WTC11 (cell line): Measurements from ENCODE around the gene RPTN. TPM values are rescaled to one million over a fixed set of nuclear protein-coding genes. Genes with fewer than 3 reads are reported as not detected.

Source experiments
- ATAC-seq: fragments of 200-7000 bp; cut with Tn5 transposase; 2 replicates; pipeline ENCODE4 v1.10.0; 2021; ENCODE audit warnings: mild to moderate bottlenecking, moderate library complexity
- CTCF ChIA-PET: fragments of 300-600 bp; sonication (Branson Sonifier 250); formaldehyde crosslinking; loops from one replicate; lab custom pipeline; 2021; ENCODE audit warnings: antibody characterized with exemption; lab: Charles Lee
- POLR2A ChIA-PET: fragments of 350-600 bp; sonication (Branson Sonifier 250); formaldehyde crosslinking; loops from one replicate; lab custom pipeline; 2021; ENCODE audit warnings: antibody characterized with exemption; lab: Charles Lee
- DNase-seq: peaks from one replicate; pipeline ENCODE4 v3.0.0; 2021; ENCODE audit warnings: low spot score
- H3K27ac Mint-ChIP-seq: 2 replicates; pipeline ENCODE4 v1.8.0; 2021; ENCODE audit warnings: mixed read lengths
- H3K27me3 Mint-ChIP-seq: 2 replicates; pipeline ENCODE4 v1.8.0; 2021; ENCODE audit warnings: low read depth, mild to moderate bottlenecking, moderate library complexity, mixed read lengths
- H3K36me3 Mint-ChIP-seq: 2 replicates; pipeline ENCODE4 v1.8.0; 2021; ENCODE audit warnings: mixed read lengths
- H3K4me1 Mint-ChIP-seq: 2 replicates; pipeline ENCODE4 v1.8.0; 2022; ENCODE audit warnings: mixed read lengths
- H3K4me3 Mint-ChIP-seq: 2 replicates; pipeline ENCODE4 v1.8.0; 2021; ENCODE audit warnings: mild to moderate bottlenecking, moderate library complexity, mixed read lengths
- H3K9me3 Mint-ChIP-seq: 2 replicates; pipeline ENCODE4 v1.8.0; 2021; ENCODE audit warnings: mixed read lengths
- CREB1 ChIP-seq: sonication (generic); formaldehyde crosslinking; IDR thresholded peaks from 2 replicates; pipeline ENCODE4 v1.8.0; 2023; ENCODE audit warnings: mild to moderate bottlenecking, missing genetic modification reagents
- FOXJ3 ChIP-seq: sonication (generic); formaldehyde crosslinking; IDR thresholded peaks from 2 replicates; pipeline ENCODE4 v1.9.0; 2021; ENCODE audit warnings: missing genetic modification reagents, mild to moderate bottlenecking, borderline replicate concordance
- GRHL2 ChIP-seq: fragments of 250-450 bp; sonication (Bioruptor Pico); IDR thresholded peaks from 2 replicates; pipeline ENCODE4 v1.8.0; 2022; ENCODE audit warnings: mild to moderate bottlenecking, moderate library complexity; ENCODE audit not compliant: insufficient replicate concordance, severe bottlenecking
- NR3C1 ChIP-seq: sonication (generic); formaldehyde crosslinking; conservative IDR thresholded peaks from 2 replicates; pipeline ENCODE4 v1.8.1; 2023; ENCODE audit warnings: low read depth, mild to moderate bottlenecking, missing genetic modification reagents
- OVOL2 ChIP-seq: fragments of 250-450 bp; sonication (Bioruptor Pico); IDR thresholded peaks from 2 replicates; pipeline ENCODE4 v1.9.0; 2021; ENCODE audit warnings: mild to moderate bottlenecking, borderline replicate concordance
- PRRX2 ChIP-seq: fragments of 250-450 bp; sonication (Bioruptor Pico); IDR thresholded peaks from 2 replicates; pipeline ENCODE4 v1.8.0; 2021; ENCODE audit warnings: mild to moderate bottlenecking
- SMAD4 ChIP-seq: sonication (generic); formaldehyde crosslinking; IDR thresholded peaks from 2 replicates; pipeline ENCODE4 v1.8.0; 2022; ENCODE audit warnings: mild to moderate bottlenecking, missing genetic modification reagents
- ZNF232 ChIP-seq: sonication (generic); formaldehyde crosslinking; IDR thresholded peaks from 2 replicates; pipeline ENCODE4 v1.8.0; 2022; ENCODE audit warnings: mild to moderate bottlenecking, missing genetic modification reagents
- ZNF263 ChIP-seq: sonication (generic); formaldehyde crosslinking; IDR thresholded peaks from 2 replicates; pipeline ENCODE4 v1.8.1; 2022; ENCODE audit warnings: low read depth, mild to moderate bottlenecking, moderate library complexity, missing genetic modification reagents
- ZNF416 ChIP-seq: fragments of 250-450 bp; sonication (Bioruptor Pico); IDR thresholded peaks from 2 replicates; pipeline ENCODE4 v1.9.0; 2021; ENCODE audit warnings: mild to moderate bottlenecking, inconsistent platforms
- total RNA-seq: library from RNA; stranded (reverse); gene quantifications from 3 replicates; pipeline ENCODE4 v1.2.3, GENCODE V29; 2021
- TF ChIP-seq, protein P1 (sequence below): fragments of 250-450 bp; sonication (Bioruptor Pico); IDR thresholded peaks from 2 replicates; pipeline ENCODE4 v1.9.0; 2021; ENCODE audit warnings: mild to moderate bottlenecking
- TF ChIP-seq, protein P2 (sequence below): sonication (generic); formaldehyde crosslinking; IDR thresholded peaks from 2 replicates; pipeline ENCODE4 v1.8.0; 2022; ENCODE audit warnings: mild to moderate bottlenecking, missing genetic modification reagents
- TF ChIP-seq, protein P3 (sequence below): sonication (generic); formaldehyde crosslinking; IDR thresholded peaks from 2 replicates; pipeline ENCODE4 v1.8.1; 2023; ENCODE audit warnings: mild to moderate bottlenecking, moderate library complexity, missing genetic modification reagents
- TF ChIP-seq, protein P4 (sequence below): sonication (generic); formaldehyde crosslinking; IDR thresholded peaks from 2 replicates; pipeline ENCODE4 v1.8.0; 2022; ENCODE audit warnings: missing genetic modification reagents
- TF ChIP-seq, protein P5 (sequence below): sonication (generic); formaldehyde crosslinking; IDR thresholded peaks from 2 replicates; pipeline ENCODE4 v1.8.1; 2022; ENCODE audit warnings: low read depth, mild to moderate bottlenecking, moderate library complexity, missing genetic modification reagents, borderline replicate concordance
- TF ChIP-seq, protein P6 (sequence below): sonication (generic); formaldehyde crosslinking; conservative IDR thresholded peaks from 2 replicates; pipeline ENCODE4 v1.8.1; 2022; ENCODE audit warnings: mild to moderate bottlenecking, missing genetic modification reagents

The RPTN gene
- total RNA-seq, 1 experiment from 2014 or later: not detected

DNA sequence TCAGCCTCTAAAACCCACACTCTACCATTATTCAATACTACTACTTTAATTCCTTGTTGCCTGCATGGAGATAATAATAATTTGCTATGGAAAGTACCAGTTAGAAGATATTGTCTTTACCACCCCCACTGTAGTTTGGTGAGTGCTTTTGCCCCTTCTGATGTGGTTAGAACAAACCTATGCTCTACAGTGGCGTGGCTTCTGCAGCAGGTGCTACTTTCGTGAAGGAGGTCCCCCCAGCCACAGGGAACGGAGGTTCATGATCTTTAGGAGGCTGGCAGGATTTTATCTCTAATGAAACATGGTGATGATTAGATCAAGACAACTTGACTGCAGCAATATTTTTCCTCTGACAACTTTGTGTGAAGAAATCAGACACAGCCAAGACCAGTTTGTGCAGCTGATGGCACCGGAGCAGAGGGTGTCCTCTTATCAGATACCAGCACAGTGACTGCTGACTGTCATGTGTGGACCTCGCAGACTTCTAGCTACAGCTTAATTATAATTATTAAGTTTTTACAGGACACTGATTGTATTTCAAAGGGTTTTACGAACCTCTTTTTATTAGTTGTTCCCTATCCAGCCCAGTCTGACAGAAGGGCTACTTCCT is 33.1 kb downstream of the RPTN start (continued):
- TF ChIP-seq, protein P1, sequence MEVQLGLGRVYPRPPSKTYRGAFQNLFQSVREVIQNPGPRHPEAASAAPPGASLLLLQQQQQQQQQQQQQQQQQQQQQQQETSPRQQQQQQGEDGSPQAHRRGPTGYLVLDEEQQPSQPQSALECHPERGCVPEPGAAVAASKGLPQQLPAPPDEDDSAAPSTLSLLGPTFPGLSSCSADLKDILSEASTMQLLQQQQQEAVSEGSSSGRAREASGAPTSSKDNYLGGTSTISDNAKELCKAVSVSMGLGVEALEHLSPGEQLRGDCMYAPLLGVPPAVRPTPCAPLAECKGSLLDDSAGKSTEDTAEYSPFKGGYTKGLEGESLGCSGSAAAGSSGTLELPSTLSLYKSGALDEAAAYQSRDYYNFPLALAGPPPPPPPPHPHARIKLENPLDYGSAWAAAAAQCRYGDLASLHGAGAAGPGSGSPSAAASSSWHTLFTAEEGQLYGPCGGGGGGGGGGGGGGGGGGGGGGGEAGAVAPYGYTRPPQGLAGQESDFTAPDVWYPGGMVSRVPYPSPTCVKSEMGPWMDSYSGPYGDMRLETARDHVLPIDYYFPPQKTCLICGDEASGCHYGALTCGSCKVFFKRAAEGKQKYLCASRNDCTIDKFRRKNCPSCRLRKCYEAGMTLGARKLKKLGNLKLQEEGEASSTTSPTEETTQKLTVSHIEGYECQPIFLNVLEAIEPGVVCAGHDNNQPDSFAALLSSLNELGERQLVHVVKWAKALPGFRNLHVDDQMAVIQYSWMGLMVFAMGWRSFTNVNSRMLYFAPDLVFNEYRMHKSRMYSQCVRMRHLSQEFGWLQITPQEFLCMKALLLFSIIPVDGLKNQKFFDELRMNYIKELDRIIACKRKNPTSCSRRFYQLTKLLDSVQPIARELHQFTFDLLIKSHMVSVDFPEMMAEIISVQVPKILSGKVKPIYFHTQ: no peak
- TF ChIP-seq, protein P2, sequence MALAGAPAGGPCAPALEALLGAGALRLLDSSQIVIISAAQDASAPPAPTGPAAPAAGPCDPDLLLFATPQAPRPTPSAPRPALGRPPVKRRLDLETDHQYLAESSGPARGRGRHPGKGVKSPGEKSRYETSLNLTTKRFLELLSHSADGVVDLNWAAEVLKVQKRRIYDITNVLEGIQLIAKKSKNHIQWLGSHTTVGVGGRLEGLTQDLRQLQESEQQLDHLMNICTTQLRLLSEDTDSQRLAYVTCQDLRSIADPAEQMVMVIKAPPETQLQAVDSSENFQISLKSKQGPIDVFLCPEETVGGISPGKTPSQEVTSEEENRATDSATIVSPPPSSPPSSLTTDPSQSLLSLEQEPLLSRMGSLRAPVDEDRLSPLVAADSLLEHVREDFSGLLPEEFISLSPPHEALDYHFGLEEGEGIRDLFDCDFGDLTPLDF (CRISPR knock-in tag): no peak
- TF ChIP-seq CREB1 (no peak), OVOL2 (no peak), SMAD4 (no peak)

DNA sequence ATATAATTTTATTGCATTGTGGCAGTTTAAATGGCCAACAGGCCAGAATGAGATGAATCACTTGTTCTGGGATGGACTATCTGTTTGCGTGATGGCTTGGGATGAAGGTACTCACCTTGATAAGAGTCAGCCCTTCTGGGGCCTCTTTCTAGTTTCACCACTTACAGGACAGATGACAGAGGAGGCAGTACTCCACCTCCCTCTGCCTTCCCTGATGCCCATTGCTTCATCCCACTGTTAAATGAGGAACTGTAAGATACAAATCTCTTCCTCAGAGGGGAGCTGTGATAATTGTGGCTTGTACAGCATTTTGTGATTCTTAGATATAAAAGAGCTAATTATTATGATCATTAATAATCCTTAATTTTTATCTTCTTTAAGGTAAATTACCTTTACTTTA is 40.1 kb downstream of the RPTN start:
- no peak overlapping the region for H3K4me3 Mint-ChIP-seq
- DNase-seq (no peak), ATAC-seq (no peak)
- H3K36me3 Mint-ChIP-seq: peaks cover 8% of the 10 kb centered on the region; the same call in 1 of the 2 replicates
- H3K9me3 Mint-ChIP-seq: peaks cover 39% of the 10 kb centered on the region
- TF ChIP-seq ZNF416 (no peak), PRRX2 (no peak), GRHL2 (no peak), FOXJ3 (CRISPR knock-in tag) (no peak), NR3C1 (no peak), ZNF263 (CRISPR knock-in tag) (no peak), ZNF232 (no peak)
- TF ChIP-seq, protein P1: no peak
- TF ChIP-seq, protein P3, sequence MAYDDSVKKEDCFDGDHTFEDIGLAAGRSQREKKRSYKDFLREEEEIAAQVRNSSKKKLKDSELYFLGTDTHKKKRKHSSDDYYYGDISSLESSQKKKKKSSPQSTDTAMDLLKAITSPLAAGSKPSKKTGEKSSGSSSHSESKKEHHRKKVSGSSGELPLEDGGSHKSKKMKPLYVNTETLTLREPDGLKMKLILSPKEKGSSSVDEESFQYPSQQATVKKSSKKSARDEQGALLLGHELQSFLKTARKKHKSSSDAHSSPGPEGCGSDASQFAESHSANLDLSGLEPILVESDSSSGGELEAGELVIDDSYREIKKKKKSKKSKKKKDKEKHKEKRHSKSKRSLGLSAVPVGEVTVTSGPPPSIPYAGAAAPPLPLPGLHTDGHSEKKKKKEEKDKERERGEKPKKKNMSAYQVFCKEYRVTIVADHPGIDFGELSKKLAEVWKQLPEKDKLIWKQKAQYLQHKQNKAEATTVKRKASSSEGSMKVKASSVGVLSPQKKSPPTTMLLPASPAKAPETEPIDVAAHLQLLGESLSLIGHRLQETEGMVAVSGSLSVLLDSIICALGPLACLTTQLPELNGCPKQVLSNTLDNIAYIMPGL: no peak
- TF ChIP-seq, protein P4, sequence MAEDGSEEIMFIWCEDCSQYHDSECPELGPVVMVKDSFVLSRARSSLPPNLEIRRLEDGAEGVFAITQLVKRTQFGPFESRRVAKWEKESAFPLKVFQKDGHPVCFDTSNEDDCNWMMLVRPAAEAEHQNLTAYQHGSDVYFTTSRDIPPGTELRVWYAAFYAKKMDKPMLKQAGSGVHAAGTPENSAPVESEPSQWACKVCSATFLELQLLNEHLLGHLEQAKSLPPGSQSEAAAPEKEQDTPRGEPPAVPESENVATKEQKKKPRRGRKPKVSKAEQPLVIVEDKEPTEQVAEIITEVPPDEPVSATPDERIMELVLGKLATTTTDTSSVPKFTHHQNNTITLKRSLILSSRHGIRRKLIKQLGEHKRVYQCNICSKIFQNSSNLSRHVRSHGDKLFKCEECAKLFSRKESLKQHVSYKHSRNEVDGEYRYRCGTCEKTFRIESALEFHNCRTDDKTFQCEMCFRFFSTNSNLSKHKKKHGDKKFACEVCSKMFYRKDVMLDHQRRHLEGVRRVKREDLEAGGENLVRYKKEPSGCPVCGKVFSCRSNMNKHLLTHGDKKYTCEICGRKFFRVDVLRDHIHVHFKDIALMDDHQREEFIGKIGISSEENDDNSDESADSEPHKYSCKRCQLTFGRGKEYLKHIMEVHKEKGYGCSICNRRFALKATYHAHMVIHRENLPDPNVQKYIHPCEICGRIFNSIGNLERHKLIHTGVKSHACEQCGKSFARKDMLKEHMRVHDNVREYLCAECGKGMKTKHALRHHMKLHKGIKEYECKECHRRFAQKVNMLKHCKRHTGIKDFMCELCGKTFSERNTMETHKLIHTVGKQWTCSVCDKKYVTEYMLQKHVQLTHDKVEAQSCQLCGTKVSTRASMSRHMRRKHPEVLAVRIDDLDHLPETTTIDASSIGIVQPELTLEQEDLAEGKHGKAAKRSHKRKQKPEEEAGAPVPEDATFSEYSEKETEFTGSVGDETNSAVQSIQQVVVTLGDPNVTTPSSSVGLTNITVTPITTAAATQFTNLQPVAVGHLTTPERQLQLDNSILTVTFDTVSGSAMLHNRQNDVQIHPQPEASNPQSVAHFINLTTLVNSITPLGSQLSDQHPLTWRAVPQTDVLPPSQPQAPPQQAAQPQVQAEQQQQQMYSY (CRISPR knock-in tag): no peak
- TF ChIP-seq, protein P5, sequence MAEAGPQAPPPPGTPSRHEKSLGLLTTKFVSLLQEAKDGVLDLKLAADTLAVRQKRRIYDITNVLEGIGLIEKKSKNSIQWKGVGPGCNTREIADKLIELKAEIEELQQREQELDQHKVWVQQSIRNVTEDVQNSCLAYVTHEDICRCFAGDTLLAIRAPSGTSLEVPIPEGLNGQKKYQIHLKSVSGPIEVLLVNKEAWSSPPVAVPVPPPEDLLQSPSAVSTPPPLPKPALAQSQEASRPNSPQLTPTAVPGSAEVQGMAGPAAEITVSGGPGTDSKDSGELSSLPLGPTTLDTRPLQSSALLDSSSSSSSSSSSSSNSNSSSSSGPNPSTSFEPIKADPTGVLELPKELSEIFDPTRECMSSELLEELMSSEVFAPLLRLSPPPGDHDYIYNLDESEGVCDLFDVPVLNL (CRISPR knock-in tag): no peak
- TF ChIP-seq, protein P6, sequence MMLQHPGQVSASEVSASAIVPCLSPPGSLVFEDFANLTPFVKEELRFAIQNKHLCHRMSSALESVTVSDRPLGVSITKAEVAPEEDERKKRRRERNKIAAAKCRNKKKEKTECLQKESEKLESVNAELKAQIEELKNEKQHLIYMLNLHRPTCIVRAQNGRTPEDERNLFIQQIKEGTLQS (CRISPR knock-in tag): no peak
- H3K27me3 Mint-ChIP-seq: peaks cover 25% of the 10 kb centered on the region
- peaks cover 3% of the 10 kb centered on the region; the same call in 1 of the 2 replicates for H3K4me1 Mint-ChIP-seq
- CTCF ChIA-PET: no interaction called here
- H3K27ac Mint-ChIP-seq: no peak overlapping the region
- POLR2A ChIA-PET: no interaction called here
